ENCODE data around the gene TXN2.

DNA sequence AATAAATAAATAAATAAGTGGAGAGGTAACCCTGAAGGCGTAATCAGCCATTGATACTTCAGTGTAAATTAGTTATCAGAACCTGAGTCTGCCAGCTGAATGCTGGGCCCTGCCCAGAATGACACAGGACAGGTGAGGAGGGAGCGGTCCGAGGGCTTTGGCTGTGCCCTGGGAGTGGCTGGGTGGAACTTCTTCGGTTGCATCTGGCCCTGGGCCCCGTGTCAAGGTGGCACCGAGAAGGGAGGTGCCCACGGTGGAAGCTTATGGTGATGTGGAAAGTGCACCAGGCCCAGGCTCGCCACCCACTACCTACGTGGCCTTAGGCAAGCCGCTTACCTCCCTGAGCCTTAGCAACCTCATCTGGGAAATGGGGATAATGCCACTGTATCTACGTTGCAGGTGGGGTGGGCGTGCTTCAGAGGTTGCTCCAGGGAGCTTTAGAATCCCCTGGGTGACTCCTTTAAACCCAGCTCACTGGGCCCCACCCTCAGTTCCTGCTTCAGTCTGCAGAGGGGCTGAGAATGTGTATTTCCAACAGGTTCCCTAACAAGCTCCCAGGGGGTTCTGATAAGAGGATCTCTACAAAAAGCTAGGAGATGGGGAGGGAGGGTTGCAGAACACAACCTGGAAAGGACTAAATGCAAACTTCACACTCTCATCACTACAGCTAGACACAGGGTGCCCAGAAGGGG is 38.8 kb downstream of the TXN2 start:
- TF ChIP-seq EP300 (IDR thresholded peaks at IDR 0.05; ENCODE audit: borderline replicate concordance), result no peak
- TF ChIP-seq TEAD4 (IDR thresholded peaks at IDR 0.05), result no peak
- TF ChIP-seq YY1 (IDR thresholded peaks at IDR 0.05; ENCODE audit: low read depth), result no peak
- TF ChIP-seq EGR1 (IDR thresholded peaks at IDR 0.05), result no peak
- TF ChIP-seq TAF1 (IDR thresholded peaks at IDR 0.05; ENCODE audit: low read depth), result no peak
- TF ChIP-seq NFIC (IDR thresholded peaks at IDR 0.05), result no peak
- no peak for TF ChIP-seq ZBTB7A (IDR thresholded peaks at IDR 0.05; ENCODE audit: low read depth)
- no peak for TF ChIP-seq RAD21 (IDR thresholded peaks at IDR 0.05; ENCODE audit: low read depth)
- no peak for TF ChIP-seq USF1 (IDR thresholded peaks at IDR 0.05)
- no peak for TF ChIP-seq FOXM1 (IDR thresholded peaks at IDR 0.05; ENCODE audit: borderline replicate concordance, low read depth)
- TF ChIP-seq MAX (IDR thresholded peaks at IDR 0.05), result no peak
- TF ChIP-seq CEBPB (IDR thresholded peaks at IDR 0.05), result no peak
- TF ChIP-seq, protein P1, sequence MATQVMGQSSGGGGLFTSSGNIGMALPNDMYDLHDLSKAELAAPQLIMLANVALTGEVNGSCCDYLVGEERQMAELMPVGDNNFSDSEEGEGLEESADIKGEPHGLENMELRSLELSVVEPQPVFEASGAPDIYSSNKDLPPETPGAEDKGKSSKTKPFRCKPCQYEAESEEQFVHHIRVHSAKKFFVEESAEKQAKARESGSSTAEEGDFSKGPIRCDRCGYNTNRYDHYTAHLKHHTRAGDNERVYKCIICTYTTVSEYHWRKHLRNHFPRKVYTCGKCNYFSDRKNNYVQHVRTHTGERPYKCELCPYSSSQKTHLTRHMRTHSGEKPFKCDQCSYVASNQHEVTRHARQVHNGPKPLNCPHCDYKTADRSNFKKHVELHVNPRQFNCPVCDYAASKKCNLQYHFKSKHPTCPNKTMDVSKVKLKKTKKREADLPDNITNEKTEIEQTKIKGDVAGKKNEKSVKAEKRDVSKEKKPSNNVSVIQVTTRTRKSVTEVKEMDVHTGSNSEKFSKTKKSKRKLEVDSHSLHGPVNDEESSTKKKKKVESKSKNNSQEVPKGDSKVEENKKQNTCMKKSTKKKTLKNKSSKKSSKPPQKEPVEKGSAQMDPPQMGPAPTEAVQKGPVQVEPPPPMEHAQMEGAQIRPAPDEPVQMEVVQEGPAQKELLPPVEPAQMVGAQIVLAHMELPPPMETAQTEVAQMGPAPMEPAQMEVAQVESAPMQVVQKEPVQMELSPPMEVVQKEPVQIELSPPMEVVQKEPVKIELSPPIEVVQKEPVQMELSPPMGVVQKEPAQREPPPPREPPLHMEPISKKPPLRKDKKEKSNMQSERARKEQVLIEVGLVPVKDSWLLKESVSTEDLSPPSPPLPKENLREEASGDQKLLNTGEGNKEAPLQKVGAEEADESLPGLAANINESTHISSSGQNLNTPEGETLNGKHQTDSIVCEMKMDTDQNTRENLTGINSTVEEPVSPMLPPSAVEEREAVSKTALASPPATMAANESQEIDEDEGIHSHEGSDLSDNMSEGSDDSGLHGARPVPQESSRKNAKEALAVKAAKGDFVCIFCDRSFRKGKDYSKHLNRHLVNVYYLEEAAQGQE (IDR thresholded peaks at IDR 0.05; ENCODE audit: low read depth), result no peak
- no peak for TF ChIP-seq CREB1 (IDR thresholded peaks at IDR 0.05; ENCODE audit: low read depth)

Data from Ishikawa (cell line).